Fibroblast of lung (primary cell): ENCODE results near the gene FHL2. TPM values are rescaled to one million over a fixed set of nuclear protein-coding genes. Genes with fewer than 3 reads are reported as not detected.

Source experiments
- DNase-seq, 2 donors: peaks; one replicate each; pipeline versions ENCODE4 v3.0.0 to v3.0.0-alpha.2; 2010; ENCODE audit warnings: low read depth in 2 of 2
- H2AFZ ChIP-seq: 2 replicates; pipeline ENCODE4 v1.5.1; 2012; ENCODE audit warnings: low read length, control low read depth, inconsistent platforms
- H3K27ac ChIP-seq: 2 replicates; pipeline ENCODE4 v1.5.1; 2011; ENCODE audit warnings: low read length, control low read depth; ENCODE audit not compliant: insufficient read depth
- H3K27me3 ChIP-seq: 2 replicates; pipeline ENCODE4 v1.5.1; 2011; ENCODE audit warnings: mild to moderate bottlenecking, low read length; ENCODE audit not compliant: control insufficient read depth, insufficient read depth
- H3K36me3 ChIP-seq: 2 replicates; pipeline ENCODE4 v1.5.1; 2011; ENCODE audit warnings: low read length; ENCODE audit not compliant: control insufficient read depth, insufficient read depth
- H3K4me1 ChIP-seq: 2 replicates; pipeline ENCODE4 v1.5.1; 2011; ENCODE audit warnings: low read length; ENCODE audit not compliant: control insufficient read depth, insufficient read depth; ENCODE audit errors: extremely low read depth
- H3K4me2 ChIP-seq: 2 replicates; pipeline ENCODE4 v1.5.1; 2011; ENCODE audit warnings: low read length, control low read depth; ENCODE audit not compliant: insufficient read depth; ENCODE audit errors: extremely low read depth
- H3K4me3 ChIP-seq, 4 experiments: fragments of 200-600 bp in 1 of 4; sonication (generic) in 1 of 4; replicated peaks in 1 of 4; 2 replicates each; pipeline ENCODE4 v1.5.1; 2011 to 2016; ENCODE audit warnings: low read length in 4 of 4, low read depth in 3 of 4, mild to moderate bottlenecking in 3 of 4, control low read depth in 2 of 4, inconsistent platforms in 1 of 4, mixed read lengths in 1 of 4; ENCODE audit not compliant: insufficient read depth in 1 of 4; ENCODE audit errors: control extremely low read depth in 1 of 4
- H3K79me2 ChIP-seq: 2 replicates; pipeline ENCODE4 v1.5.1; 2012; ENCODE audit warnings: mild to moderate bottlenecking, low read length, inconsistent platforms; ENCODE audit not compliant: control insufficient read depth, insufficient read depth
- H3K9ac ChIP-seq: 2 replicates; pipeline ENCODE4 v1.5.1; 2011; ENCODE audit warnings: mild to moderate bottlenecking, low read length, control low read depth; ENCODE audit not compliant: insufficient read depth
- H3K9me3 ChIP-seq: 2 replicates; pipeline ENCODE4 v1.5.1; 2012; ENCODE audit warnings: low read depth, low read length; ENCODE audit not compliant: control insufficient read depth, insufficient read depth
- H4K20me1 ChIP-seq: 2 replicates; pipeline ENCODE4 v1.5.1; 2011; ENCODE audit warnings: low read length; ENCODE audit not compliant: control insufficient read depth, insufficient read depth; ENCODE audit errors: extremely low read depth
- EZH2 ChIP-seq: IDR thresholded peaks from 2 replicates; pipeline ENCODE4 v1.5.1; 2012; ENCODE audit warnings: low read length, control low read depth, mild to moderate bottlenecking; ENCODE audit errors: missing control alignments
- polyA plus RNA-seq, 2 donors: library from polyadenylated mRNA; depleted of rRNA in 1 of 2; stranded (reverse) in 1 of 2; unstranded in 1 of 2; fragments of >200 nt; gene quantifications; 2 replicates each; pipeline ENCODE4 v1.2.1, GENCODE V29; 2011 to 2012; ENCODE audit warnings: missing spikeins in 1 of 2
- total RNA-seq: library from RNA; depleted of rRNA; stranded (reverse); fragments of >200 nt; gene quantifications from 2 replicates; pipeline ENCODE4 v1.2.1, GENCODE V29; 2014
- TF ChIP-seq, protein P1 (sequence below), 2 donors: IDR thresholded peaks in 1 of 2; conservative IDR thresholded peaks in 1 of 2; 1 replicate in 1 of 2; 2 replicates in 1 of 2; pipeline ENCODE4 v1.5.1; 2011 to 2012; ENCODE audit warnings: low read length in 2 of 2, control low read depth in 1 of 2, inconsistent platforms in 1 of 2, low read depth in 1 of 2, mild to moderate bottlenecking in 1 of 2

FHL2 gene
- total and polyA plus RNA-seq, 2 donors (not counting 1 experiment from before 2014, with no cell fraction given), result 144 to 421 TPM

DNA sequence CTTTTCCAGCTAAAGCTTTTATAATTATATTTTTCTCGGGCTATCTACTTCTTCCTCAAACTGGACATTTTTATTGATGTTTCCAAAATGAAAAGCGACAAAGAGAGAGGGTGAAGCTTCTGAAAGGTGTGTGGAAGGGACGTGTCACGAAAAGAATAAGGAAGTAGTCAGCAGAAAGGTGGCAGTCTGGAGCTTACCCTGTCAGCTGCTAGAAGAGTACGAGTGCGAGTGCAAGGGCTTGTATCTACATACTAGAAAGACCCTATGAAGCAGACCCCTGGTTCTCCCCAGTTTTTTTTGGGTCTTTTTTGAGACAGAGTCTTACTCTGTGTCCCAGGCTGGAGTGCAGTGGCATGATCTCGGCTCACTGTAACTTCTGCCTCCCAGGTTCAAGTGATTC lies 14.6 kb downstream of the FHL2 start:
- Histone ChIP-seq H3K9me3 (no peaks in the 10 kb centered on the region), H3K36me3 (peaks cover 31% of the 10 kb centered on the region), H3K4me3 (no peak overlapping the region), H4K20me1 (no peaks in the 10 kb centered on the region), H3K4me2 (no peak overlapping the region), H3K27me3 (no peaks in the 10 kb centered on the region), H2AFZ (no peak overlapping the region), H3K79me2 (peaks cover 84% of the 10 kb centered on the region), H3K4me1 (peaks cover 24% of the 10 kb centered on the region), H3K9ac (no peak overlapping the region), H3K27ac (no peak overlapping the region)
- TF ChIP-seq EZH2, result no peak
- TF ChIP-seq, protein P1, sequence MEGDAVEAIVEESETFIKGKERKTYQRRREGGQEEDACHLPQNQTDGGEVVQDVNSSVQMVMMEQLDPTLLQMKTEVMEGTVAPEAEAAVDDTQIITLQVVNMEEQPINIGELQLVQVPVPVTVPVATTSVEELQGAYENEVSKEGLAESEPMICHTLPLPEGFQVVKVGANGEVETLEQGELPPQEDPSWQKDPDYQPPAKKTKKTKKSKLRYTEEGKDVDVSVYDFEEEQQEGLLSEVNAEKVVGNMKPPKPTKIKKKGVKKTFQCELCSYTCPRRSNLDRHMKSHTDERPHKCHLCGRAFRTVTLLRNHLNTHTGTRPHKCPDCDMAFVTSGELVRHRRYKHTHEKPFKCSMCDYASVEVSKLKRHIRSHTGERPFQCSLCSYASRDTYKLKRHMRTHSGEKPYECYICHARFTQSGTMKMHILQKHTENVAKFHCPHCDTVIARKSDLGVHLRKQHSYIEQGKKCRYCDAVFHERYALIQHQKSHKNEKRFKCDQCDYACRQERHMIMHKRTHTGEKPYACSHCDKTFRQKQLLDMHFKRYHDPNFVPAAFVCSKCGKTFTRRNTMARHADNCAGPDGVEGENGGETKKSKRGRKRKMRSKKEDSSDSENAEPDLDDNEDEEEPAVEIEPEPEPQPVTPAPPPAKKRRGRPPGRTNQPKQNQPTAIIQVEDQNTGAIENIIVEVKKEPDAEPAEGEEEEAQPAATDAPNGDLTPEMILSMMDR (conservative IDR thresholded peaks at IDR 0.05 in 1 of 2, IDR thresholded peaks at IDR 0.05 in 1 of 2; ENCODE audit: low read depth in 1 of 2, low read length in 2 of 2), result no peak
- DNase-seq, result no peak

DNA sequence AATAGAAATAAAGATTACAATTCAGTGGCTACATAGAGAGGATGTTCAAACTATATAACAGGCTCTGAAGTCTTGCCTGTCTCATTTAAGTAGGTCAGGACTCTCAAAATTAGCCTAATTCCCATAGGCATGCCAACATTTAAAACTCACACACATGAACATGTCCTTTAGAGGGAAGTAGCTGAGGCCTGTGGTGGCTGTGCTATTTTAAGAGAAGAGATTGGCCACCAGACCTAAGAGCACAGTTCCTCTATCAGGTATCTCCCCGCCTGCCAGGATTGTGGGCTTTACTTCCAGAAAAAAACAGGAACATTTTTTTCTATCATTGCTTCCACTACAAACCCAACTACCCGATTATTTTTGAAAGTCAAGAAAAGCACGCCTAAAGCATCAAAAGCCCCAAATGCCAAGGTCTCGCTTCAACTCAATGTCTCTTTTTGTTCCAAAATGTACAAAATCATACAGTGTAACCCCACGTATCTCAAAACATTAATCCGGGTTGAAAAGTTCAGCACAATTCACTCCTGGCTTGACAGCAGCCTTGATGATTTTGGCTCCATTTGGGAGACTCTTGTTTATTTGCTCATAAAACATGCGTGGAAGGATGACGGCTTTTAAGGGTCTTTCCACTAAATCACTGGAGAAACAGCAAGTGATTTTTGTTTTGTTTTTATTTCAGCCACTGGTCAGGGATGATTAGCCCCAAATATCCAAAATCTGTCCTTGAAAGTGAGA lies 15.3 kb downstream of the FHL2 start:
- H4K20me1 ChIP-seq, result no peaks in the 10 kb centered on the region
- peaks cover 89% of the 10 kb centered on the region for H3K79me2 ChIP-seq
- H3K36me3 ChIP-seq, result peaks cover 31% of the 10 kb centered on the region
- no peak overlapping the region for H3K9ac ChIP-seq
- H2AFZ ChIP-seq, result no peak overlapping the region
- DNase-seq, result no peak
- H3K4me3 ChIP-seq, result no peak overlapping the region
- peaks cover 26% of the 10 kb centered on the region for H3K4me1 ChIP-seq
- no peaks in the 10 kb centered on the region for H3K9me3 ChIP-seq
- no peak for TF ChIP-seq EZH2
- TF ChIP-seq, protein P1 (conservative IDR thresholded peaks at IDR 0.05 in 1 of 2, IDR thresholded peaks at IDR 0.05 in 1 of 2; ENCODE audit: low read depth in 1 of 2, low read length in 2 of 2), result no peak
- H3K4me2 ChIP-seq, result no peak overlapping the region
- H3K27ac ChIP-seq, result no peak overlapping the region
- H3K27me3 ChIP-seq, result no peaks in the 10 kb centered on the region

DNA sequence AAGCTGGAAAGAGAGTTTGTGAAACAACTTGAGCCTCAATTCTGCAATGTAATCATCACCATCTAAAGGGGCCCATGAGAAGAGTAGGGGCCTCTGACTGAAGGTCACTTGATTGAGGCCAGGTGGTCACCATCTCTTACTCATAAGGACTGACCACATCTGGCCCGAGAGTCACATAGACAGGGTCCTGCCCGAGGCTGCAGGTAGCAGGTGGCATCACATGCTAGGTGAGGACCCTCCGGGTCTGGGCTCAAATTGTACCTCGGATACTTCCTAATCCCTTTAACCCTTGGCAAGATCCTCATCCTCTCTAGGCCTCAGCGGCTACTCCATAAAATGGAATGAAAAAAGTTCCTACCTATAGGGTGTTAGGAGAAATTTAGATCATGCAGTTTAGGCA lies 16.7 kb downstream of the FHL2 start:
- Histone ChIP-seq H3K36me3 (peaks cover 35% of the 10 kb centered on the region), H3K27ac (peak overlapping the region; percentile 26), H4K20me1 (no peaks in the 10 kb centered on the region), H3K4me3 (no peak overlapping the region), H3K9me3 (no peaks in the 10 kb centered on the region), H3K79me2 (peaks cover 83% of the 10 kb centered on the region), H3K4me1 (peaks cover 29% of the 10 kb centered on the region), H2AFZ (no peak overlapping the region), H3K27me3 (no peaks in the 10 kb centered on the region), H3K4me2 (no peak overlapping the region), H3K9ac (no peak overlapping the region)
- no peak for DNase-seq
- TF ChIP-seq EZH2, result no peak
- TF ChIP-seq, protein P1 (conservative IDR thresholded peaks at IDR 0.05 in 1 of 2, IDR thresholded peaks at IDR 0.05 in 1 of 2; ENCODE audit: low read depth in 1 of 2, low read length in 2 of 2), result no peak
